ENCODE results near the gene EPHB2. TPM values are rescaled to one million over a fixed set of nuclear protein-coding genes. Genes with fewer than 3 reads are reported as not detected.

EPHB2 gene
- total RNA-seq, 1 donor from 2014 or later, result 3.9 TPM

GRCh38 chr1:22861764-22862440 lies 151.3 kb downstream of the EPHB2 start:
- H3K27me3 ChIP-seq, result no peaks in the 10 kb centered on the region

GRCh38 chr1:22862752-22863151 lies 152.1 kb downstream of the EPHB2 start:
- no peaks in the 10 kb centered on the region for H3K27me3 ChIP-seq
- no peak for DNase-seq (ENCODE audit: extremely low spot score in 2 of 2)
- no peaks in the 10 kb centered on the region for H3K4me1 ChIP-seq
- no peak for TF ChIP-seq CTCF (IDR thresholded peaks at IDR 0.05)
- no peak for TF ChIP-seq POLR2AphosphoS5 (IDR thresholded peaks at IDR 0.05; ENCODE audit: insufficient read depth in 1 of 2, low read depth in 1 of 2)
- no peak for TF ChIP-seq POLR2A (IDR thresholded peaks at IDR 0.05)
- H3K27ac ChIP-seq, result no peak overlapping the region
- no peak overlapping the region for H3K4me3 ChIP-seq
- intact Hi-C loops (cut with DNase I), result no loop called here
- no peaks in the 10 kb centered on the region for H3K36me3 ChIP-seq
- H3K9me3 ChIP-seq, result no peaks in the 10 kb centered on the region

More at GRCh38 chr1:22861764-22862440, 151.3 kb downstream of the EPHB2 start:
- no peak for DNase-seq (ENCODE audit: extremely low spot score in 2 of 2)
- intact Hi-C loops (cut with DNase I), result no loop called here
- Histone ChIP-seq H3K27ac (no peak overlapping the region), H3K4me1 (no peaks in the 10 kb centered on the region), H3K36me3 (no peaks in the 10 kb centered on the region), H3K9me3 (no peaks in the 10 kb centered on the region), H3K4me3 (no peak overlapping the region)
- TF ChIP-seq POLR2AphosphoS5 (IDR thresholded peaks at IDR 0.05; ENCODE audit: insufficient read depth in 1 of 2, low read depth in 1 of 2), result no peak
- TF ChIP-seq POLR2A (IDR thresholded peaks at IDR 0.05), result no peak
- peak in 2 of 3 experiments; percentile 34 to 50 for TF ChIP-seq CTCF (IDR thresholded peaks at IDR 0.05)

- intact Hi-C loops (cut with DNase I), result no loop called here
- Histone ChIP-seq H3K4me1 (no peaks in the 10 kb centered on the region), H3K27me3 (no peaks in the 10 kb centered on the region), H3K4me3 (no peak overlapping the region), H3K27ac (no peak overlapping the region), H3K9me3 (no peaks in the 10 kb centered on the region), H3K36me3 (no peaks in the 10 kb centered on the region)
- TF ChIP-seq CTCF (IDR thresholded peaks at IDR 0.05) (no peak), POLR2A (IDR thresholded peaks at IDR 0.05) (no peak), POLR2AphosphoS5 (IDR thresholded peaks at IDR 0.05; ENCODE audit: insufficient read depth in 1 of 2, low read depth in 1 of 2) (no peak)
- DNase-seq (ENCODE audit: extremely low spot score in 2 of 2), result no peak
Measured at GRCh38 chr1:22863766-22864165, 153.1 kb downstream of the EPHB2 start.

- Histone ChIP-seq H3K27ac (no peak overlapping the region), H3K4me3 (no peak overlapping the region), H3K9me3 (no peaks in the 10 kb centered on the region), H3K36me3 (no peaks in the 10 kb centered on the region), H3K27me3 (no peaks in the 10 kb centered on the region), H3K4me1 (no peaks in the 10 kb centered on the region)
- no peak for DNase-seq (ENCODE audit: extremely low spot score in 2 of 2)
- intact Hi-C loops (cut with DNase I), result no loop called here
- TF ChIP-seq POLR2AphosphoS5 (IDR thresholded peaks at IDR 0.05; ENCODE audit: insufficient read depth in 1 of 2, low read depth in 1 of 2) (no peak), POLR2A (IDR thresholded peaks at IDR 0.05) (no peak), CTCF (IDR thresholded peaks at IDR 0.05) (no peak)
Measured at GRCh38 chr1:22864886-22865285, 154.2 kb downstream of the EPHB2 start.

GRCh38 chr1:22865736-22866135 lies 155.1 kb downstream of the EPHB2 start:
- no peaks in the 10 kb centered on the region for H3K9me3 ChIP-seq
- intact Hi-C loops (cut with DNase I), result no loop called here
- TF ChIP-seq CTCF (IDR thresholded peaks at IDR 0.05) (no peak), POLR2A (IDR thresholded peaks at IDR 0.05) (no peak), POLR2AphosphoS5 (IDR thresholded peaks at IDR 0.05; ENCODE audit: insufficient read depth in 1 of 2, low read depth in 1 of 2) (no peak)

More at GRCh38 chr1:22865736-22866135, 155.1 kb downstream of the EPHB2 start:
- Histone ChIP-seq H3K4me1 (peaks cover 6% of the 10 kb centered on the region), H3K27me3 (no peaks in the 10 kb centered on the region), H3K4me3 (no peak overlapping the region), H3K36me3 (no peaks in the 10 kb centered on the region), H3K27ac (no peak overlapping the region)
- no peak for DNase-seq (ENCODE audit: extremely low spot score in 2 of 2)

All from vagina (tissue), 2 donors.